SU-DHL-6 (cell line): ENCODE results near the gene MAML3.

Source experiments
- H2AFZ ChIP-seq: fragments of 200-600 bp; sonication (generic); 2 replicates; pipeline ENCODE4 v1.6.1; 2014; ENCODE audit warnings: low read depth, mild to moderate bottlenecking, moderate library complexity, mixed read lengths, antibody characterized with exemption, low read length; ENCODE audit not compliant: severe bottlenecking
- H3F3A ChIP-seq: fragments of 200-600 bp; shearing (Covaris generic); 2 replicates; pipeline ENCODE4 v1.6.0; 2016; ENCODE audit warnings: antibody characterized with exemption, mild to moderate bottlenecking; ENCODE audit not compliant: insufficient read depth
- H3K27ac ChIP-seq: fragments of 200-600 bp; sonication (generic); 2 replicates; pipeline ENCODE4 v1.5.1; 2016; ENCODE audit warnings: low read depth, mild to moderate bottlenecking, low read length, moderate library complexity, mixed read lengths
- H3K27me3 ChIP-seq: fragments of 200-600 bp; sonication (generic), shearing (Covaris generic); 2 replicates; pipeline ENCODE4 v1.6.0; 2014; ENCODE audit warnings: mild to moderate bottlenecking, low read length
- H3K36me3 ChIP-seq: fragments of 200-600 bp; sonication (generic); 2 replicates; pipeline ENCODE4 v1.6.1; 2014; ENCODE audit warnings: mild to moderate bottlenecking, low read length, mixed read lengths
- H3K4me2 ChIP-seq: fragments of 300-600, 200-600 bp; shearing (Covaris generic), sonication (generic); 2 replicates; pipeline ENCODE4 v1.6.0; 2014; ENCODE audit warnings: low read length, low read depth, mild to moderate bottlenecking; ENCODE audit not compliant: poor library complexity, severe bottlenecking
- H3K4me3 ChIP-seq: fragments of 200-600 bp; sonication (generic); 2 replicates; pipeline ENCODE4 v1.5.1; 2014; ENCODE audit warnings: antibody characterized with exemption, low read length, mild to moderate bottlenecking, mixed read lengths; ENCODE audit not compliant: insufficient read depth, poor library complexity, severe bottlenecking
- H3K79me2 ChIP-seq: fragments of 200-600 bp; sonication (generic); 2 replicates; pipeline ENCODE4 v1.6.1; 2014; ENCODE audit warnings: mild to moderate bottlenecking, low read length, moderate library complexity; ENCODE audit not compliant: insufficient read depth
- H3K9ac ChIP-seq: fragments of 200-600 bp; sonication (generic); 2 replicates; pipeline ENCODE4 v1.7.0; 2014; ENCODE audit warnings: mild to moderate bottlenecking, low read length
- H3K9me2 ChIP-seq: fragments of 200-600 bp; sonication (generic); replicated peaks from 2 replicates; pipeline ENCODE4 v1.6.1; 2014; ENCODE audit warnings: low read length; ENCODE audit not compliant: insufficient read depth
- H3K9me3 ChIP-seq: fragments of 200-600 bp; sonication (generic); 2 replicates; pipeline ENCODE4 v1.6.1; 2014; ENCODE audit warnings: low read length, mixed read lengths; ENCODE audit not compliant: insufficient read depth
- H4K20me1 ChIP-seq: fragments of 200-600 bp; sonication (generic); 2 replicates; pipeline ENCODE4 v1.6.1; 2014; ENCODE audit warnings: low read depth, mild to moderate bottlenecking, antibody characterized with exemption, low read length, moderate library complexity, mixed read lengths
- CTCF ChIP-seq: fragments of 200-600 bp; sonication (generic); IDR thresholded peaks from one replicate; pipeline ENCODE4 v1.5.1; 2017; ENCODE audit warnings: antibody characterized with exemption, mild to moderate bottlenecking, low read length, moderate library complexity; ENCODE audit not compliant: insufficient read depth, poor library complexity, severe bottlenecking
- EZH2phosphoT487 ChIP-seq: fragments of 200-600 bp; sonication (generic), shearing (Covaris generic); conservative IDR thresholded peaks from 2 replicates; pipeline ENCODE4 v1.6.1; 2018; ENCODE audit warnings: mild to moderate bottlenecking, antibody characterized with exemption, low read length, moderate library complexity, mixed read lengths

Gene MAML3

GRCh38 chr4:139912445-139912844 lies 241.5 kb downstream of the MAML3 start:
- H3K79me2 ChIP-seq = no peaks in the 10 kb centered on the region
- H3K9me2 ChIP-seq = no peaks in the 10 kb centered on the region
- H3F3A ChIP-seq = no peaks in the 10 kb centered on the region
- no peak overlapping the region for H3K27ac ChIP-seq
- TF ChIP-seq CTCF (no peak), EZH2phosphoT487 (no peak)
- H3K36me3 ChIP-seq = no peaks in the 10 kb centered on the region
- no peaks in the 10 kb centered on the region for H3K27me3 ChIP-seq
- no peaks in the 10 kb centered on the region for H4K20me1 ChIP-seq
- H3K4me2 ChIP-seq = no peak overlapping the region
- no peak overlapping the region for H2AFZ ChIP-seq
- no peak overlapping the region for H3K9ac ChIP-seq
- no peak overlapping the region for H3K4me3 ChIP-seq
- H3K9me3 ChIP-seq = no peaks in the 10 kb centered on the region

- no peak overlapping the region for H3K4me2 ChIP-seq
- no peaks in the 10 kb centered on the region for H3K9me2 ChIP-seq
- TF ChIP-seq EZH2phosphoT487 = no peak
- no peak for TF ChIP-seq CTCF
- no peaks in the 10 kb centered on the region for H3K9me3 ChIP-seq
- no peak overlapping the region for H2AFZ ChIP-seq
- H3K27ac ChIP-seq = no peak overlapping the region
- H3K36me3 ChIP-seq = no peaks in the 10 kb centered on the region
- H4K20me1 ChIP-seq = no peaks in the 10 kb centered on the region
- H3K27me3 ChIP-seq = no peaks in the 10 kb centered on the region
- no peak overlapping the region for H3K9ac ChIP-seq
- no peaks in the 10 kb centered on the region for H3K79me2 ChIP-seq
- no peaks in the 10 kb centered on the region for H3F3A ChIP-seq
- no peak overlapping the region for H3K4me3 ChIP-seq
These were observed 243.9 kb downstream of the MAML3 start for GRCh38 chr4:139910106-139910505.

- H3K4me2 ChIP-seq = no peak overlapping the region
- TF ChIP-seq CTCF (no peak), EZH2phosphoT487 (no peak)
- H3K4me3 ChIP-seq = no peak overlapping the region
- H3K79me2 ChIP-seq = no peaks in the 10 kb centered on the region
- H3K9me3 ChIP-seq = no peaks in the 10 kb centered on the region
- no peaks in the 10 kb centered on the region for H3K27me3 ChIP-seq
- H4K20me1 ChIP-seq = no peaks in the 10 kb centered on the region
- H3K27ac ChIP-seq = no peak overlapping the region
- no peak overlapping the region for H2AFZ ChIP-seq
- H3K9me2 ChIP-seq = no peaks in the 10 kb centered on the region
- no peaks in the 10 kb centered on the region for H3K36me3 ChIP-seq
- no peaks in the 10 kb centered on the region for H3F3A ChIP-seq
- H3K9ac ChIP-seq = no peak overlapping the region
These were observed 245.1 kb downstream of the MAML3 start for GRCh38 chr4:139908636-139909437.
